ENCODE results near the gene RHBDF1.

Gene RHBDF1

DNA sequence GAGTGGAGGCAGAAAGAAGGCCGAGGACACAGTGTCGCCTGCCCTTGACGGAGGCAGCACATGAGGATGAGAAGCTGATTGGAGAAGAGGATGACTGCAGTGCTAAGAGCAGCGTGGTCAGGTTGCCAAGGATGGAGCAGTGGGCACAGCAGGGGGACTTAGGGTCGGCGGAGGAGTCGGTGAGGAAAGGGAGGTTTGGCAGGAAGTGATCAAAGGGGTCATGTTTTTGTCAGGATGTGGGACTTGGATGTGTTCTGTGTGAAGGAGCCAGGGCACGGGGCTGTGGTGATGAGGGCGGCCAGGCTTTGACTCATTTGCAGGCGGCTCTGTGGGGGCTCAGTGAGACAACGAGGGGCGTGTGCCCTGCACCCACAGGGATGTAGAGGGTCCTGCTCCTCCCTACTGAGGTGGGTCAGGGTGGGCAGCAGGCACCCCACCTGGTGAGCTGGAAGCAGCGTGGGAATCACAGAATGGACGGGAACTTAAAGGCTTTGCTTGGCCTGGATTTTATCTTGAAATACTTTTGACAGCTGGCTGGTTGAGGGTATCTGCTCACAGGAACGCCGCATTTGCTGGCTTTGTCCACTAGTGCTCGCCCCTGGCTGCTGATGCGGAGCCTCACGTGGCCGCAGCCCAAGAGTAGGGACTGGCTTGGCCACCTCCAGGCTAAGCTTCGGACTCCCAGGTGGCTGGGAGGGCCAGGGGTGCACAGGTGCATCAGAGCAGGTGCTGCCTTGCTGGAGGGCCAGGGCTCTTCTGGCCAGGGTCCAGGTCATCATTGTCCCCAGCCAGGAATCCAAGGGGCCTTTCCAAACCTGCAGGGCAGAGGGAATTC is 11.6 kb upstream of the RHBDF1 start:
- TF ChIP-seq, protein P1, sequence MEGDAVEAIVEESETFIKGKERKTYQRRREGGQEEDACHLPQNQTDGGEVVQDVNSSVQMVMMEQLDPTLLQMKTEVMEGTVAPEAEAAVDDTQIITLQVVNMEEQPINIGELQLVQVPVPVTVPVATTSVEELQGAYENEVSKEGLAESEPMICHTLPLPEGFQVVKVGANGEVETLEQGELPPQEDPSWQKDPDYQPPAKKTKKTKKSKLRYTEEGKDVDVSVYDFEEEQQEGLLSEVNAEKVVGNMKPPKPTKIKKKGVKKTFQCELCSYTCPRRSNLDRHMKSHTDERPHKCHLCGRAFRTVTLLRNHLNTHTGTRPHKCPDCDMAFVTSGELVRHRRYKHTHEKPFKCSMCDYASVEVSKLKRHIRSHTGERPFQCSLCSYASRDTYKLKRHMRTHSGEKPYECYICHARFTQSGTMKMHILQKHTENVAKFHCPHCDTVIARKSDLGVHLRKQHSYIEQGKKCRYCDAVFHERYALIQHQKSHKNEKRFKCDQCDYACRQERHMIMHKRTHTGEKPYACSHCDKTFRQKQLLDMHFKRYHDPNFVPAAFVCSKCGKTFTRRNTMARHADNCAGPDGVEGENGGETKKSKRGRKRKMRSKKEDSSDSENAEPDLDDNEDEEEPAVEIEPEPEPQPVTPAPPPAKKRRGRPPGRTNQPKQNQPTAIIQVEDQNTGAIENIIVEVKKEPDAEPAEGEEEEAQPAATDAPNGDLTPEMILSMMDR (conservative IDR thresholded peaks at IDR 0.05) = no peak
- H3K27ac ChIP-seq = no peak overlapping the region

DNA sequence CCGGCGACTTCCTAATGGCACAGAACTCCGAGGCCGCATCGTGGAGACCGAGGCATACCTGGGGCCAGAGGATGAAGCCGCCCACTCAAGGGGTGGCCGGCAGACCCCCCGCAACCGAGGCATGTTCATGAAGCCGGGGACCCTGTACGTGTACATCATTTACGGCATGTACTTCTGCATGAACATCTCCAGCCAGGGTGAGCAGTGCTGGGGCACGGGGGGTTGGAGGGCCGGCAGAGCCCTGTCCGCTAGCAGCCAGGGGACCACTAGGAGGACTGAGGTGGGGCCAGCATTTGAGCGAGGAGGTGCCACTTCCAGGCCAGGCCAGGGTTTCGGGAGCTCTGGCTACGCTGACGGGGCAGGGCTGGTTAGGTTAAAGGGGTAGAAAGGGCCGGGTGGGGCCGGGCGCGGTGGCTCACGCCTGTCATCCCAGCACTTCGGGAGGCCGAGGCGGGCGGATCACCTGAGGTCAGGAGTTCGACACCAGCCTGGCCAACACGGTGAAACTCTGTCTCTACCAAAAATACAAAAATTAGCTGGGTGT is 10.7 kb upstream of the RHBDF1 start:
- no peak overlapping the region for H3K27ac ChIP-seq
- TF ChIP-seq, protein P1 (conservative IDR thresholded peaks at IDR 0.05) = no peak

DNA sequence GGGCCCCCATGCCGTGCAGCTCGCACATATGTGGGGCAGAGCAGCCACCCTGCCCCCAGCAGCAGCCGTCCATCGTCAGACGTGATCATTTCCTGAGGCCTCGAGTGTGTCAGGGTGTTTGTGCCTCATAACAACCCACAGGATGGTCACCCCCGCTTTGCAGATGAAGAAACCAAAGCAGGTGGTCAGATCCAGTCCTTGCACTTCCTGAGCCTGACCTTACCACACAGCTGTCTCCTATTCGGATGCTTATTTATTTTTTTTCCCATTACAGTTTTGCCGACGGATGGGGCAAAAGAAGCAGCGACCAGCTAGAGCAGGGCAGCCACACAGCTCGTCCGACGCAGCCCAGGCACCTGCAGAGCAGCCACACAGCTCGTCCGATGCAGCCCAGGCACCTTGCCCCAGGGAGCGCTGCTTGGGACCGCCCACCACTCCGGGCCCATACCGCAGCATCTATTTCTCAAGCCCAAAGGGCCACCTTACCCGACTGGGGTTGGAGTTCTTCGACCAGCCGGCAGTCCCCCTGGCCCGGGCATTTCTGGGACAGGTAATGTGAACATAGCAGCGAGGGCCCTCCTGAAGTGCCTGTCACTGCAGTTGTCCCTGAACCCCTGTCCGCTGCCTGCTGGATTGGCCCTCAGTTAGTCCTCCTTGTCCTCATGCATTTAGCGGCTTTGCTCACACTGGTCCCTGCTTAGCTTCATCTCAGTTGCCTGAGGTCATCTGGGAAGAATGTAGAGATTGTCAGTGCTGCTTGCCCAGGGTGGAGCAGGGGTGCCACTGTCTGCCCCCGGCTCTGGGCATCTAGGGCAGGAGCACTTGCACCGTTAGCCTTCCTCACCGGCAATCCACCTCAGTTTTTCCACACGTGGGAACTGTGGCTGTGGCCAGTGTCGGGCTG is 7.0 kb upstream of the RHBDF1 start:
- H3K27ac ChIP-seq = peak overlapping the region; percentile 81
- TF ChIP-seq, protein P1 (conservative IDR thresholded peaks at IDR 0.05) = no peak

DNA sequence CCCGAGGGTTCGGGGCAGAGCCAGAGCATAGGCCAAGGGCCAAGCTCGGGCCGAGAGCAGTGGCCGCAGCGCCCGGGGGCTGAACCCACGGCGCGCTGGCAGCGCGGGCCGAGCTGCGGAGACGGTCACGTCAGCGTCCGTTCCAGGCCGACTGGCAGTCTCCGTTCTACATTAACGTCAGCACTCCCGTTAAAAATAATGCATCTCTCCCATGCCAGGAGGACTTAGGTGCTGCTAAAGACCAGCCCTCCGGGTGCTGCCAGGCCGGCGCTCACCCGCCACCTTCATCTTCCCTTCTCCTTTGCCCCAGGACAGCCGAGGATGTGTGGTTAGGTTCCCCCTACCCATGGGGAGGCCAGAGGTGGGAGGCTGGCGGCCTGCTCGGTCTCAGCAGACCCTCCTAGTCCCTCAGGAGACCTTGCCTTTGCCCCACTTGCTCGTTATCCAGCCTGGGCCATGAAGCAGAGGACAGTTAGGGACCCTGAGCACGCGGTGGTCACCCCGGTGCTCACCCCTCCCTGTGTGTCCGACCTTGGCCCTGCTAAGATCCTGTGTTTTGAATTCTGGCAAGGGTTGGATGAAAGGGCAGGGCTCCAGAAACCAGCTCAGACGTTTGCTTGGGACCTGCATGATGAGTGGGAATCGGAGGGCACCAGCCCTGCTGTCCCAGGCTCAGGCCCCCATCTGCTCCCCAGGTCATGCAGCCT is 6.2 kb upstream of the RHBDF1 start:
- H3K27ac ChIP-seq = peak overlapping the region; percentile 81
- TF ChIP-seq, protein P1 (conservative IDR thresholded peaks at IDR 0.05) = no peak

DNA sequence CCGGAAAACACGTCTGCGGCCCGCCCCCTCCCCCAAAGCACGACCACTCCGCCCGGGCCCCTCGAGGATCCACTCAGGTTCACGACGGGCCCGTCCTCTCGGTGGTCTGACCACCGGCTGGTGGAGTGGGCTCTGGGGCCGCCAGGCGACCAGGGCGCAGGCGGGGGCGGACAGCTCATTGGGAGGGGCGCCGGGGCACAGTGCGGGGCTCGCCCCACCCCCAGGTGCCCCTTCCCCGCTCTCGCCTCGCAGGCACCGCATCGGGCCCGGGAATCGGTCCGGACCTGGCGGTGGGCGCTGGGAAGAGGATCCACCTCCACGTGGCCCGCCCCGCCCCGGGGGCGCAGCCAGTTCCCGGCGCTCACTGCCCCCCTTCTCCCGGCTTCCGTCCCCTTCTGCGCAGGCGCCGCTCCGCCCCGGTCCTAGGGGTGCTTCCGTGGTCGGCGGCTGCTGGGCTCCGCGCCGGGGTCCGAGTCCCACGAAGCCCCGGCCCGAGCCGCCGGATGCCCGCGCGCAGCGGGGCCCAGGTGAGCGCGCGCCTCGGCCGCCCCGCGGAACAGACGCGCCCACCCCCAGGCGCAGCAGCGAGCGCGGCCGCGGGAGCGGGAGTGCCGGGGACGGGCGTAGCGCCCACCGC is 5.5 kb upstream of the RHBDF1 start, which contains the start of gene MPG:
TSS of gene MPG (plus strand) at position 419 of the 637 bp plus-strand sequence. CDS start at position 504, 85 bp downstream.
- TF ChIP-seq, protein P1 (conservative IDR thresholded peaks at IDR 0.05) = no peak
- H3K27ac ChIP-seq = peak within 1 kb of the TSS; percentile 81

DNA sequence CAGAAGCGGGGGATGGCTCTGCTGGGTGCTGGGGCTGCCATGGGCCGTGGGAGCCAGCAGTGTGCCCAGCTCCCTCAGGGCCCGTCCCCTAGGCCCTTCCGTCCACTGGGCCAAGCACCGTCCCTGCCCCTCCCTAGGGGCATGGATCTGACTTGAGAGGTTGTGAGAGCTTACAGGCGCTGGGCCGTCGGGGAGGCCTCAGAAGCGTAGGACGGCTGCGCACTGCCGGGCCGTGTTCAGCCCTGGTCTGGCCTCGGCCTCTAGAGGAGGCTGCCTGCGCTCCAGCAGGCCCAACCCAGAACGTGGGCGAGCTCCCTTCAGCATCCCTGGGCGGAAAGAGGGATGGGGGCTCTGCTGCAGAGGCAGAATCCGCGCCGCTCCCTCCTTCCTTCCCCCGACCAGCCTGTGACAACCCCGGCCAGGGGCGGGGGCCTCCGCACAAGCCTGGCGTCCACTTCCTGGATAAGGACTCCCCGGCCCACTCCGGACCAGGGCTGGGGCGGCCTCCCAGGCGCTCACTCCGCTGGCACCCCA is 4.9 kb upstream of the RHBDF1 start:
- peak overlapping the region; percentile 81 for H3K27ac ChIP-seq

More for the DNA sequence above, 4.9 kb upstream of the RHBDF1 start:
- TF ChIP-seq, protein P1 (conservative IDR thresholded peaks at IDR 0.05) = no peak
